Left ventricle myocardium inferior (tissue), 1 donor: Measurements from ENCODE around the gene SKI. TPM values are rescaled to one million over a fixed set of nuclear protein-coding genes. Genes with fewer than 3 reads are reported as not detected.

Source experiments
- DNase-seq: peaks from one replicate; pipeline ENCODE4 v3.0.0-alpha.2; 2020
- H3K27ac ChIP-seq: fragments of 200-600 bp; replicated peaks from 2 replicates; pipeline ENCODE4 v1.8.0; 2021
- H3K27me3 ChIP-seq: fragments of 200-600 bp; 2 replicates; pipeline ENCODE4 v1.8.0; 2021; ENCODE audit warnings: low read depth
- H3K36me3 ChIP-seq: fragments of 200-600 bp; 2 replicates; pipeline ENCODE4 v1.8.0; 2021
- H3K4me1 ChIP-seq: fragments of 200-600 bp; 2 replicates; pipeline ENCODE4 v1.8.0; 2021
- H3K4me3 ChIP-seq: fragments of 200-600 bp; 2 replicates; pipeline ENCODE4 v1.8.0; 2021; ENCODE audit warnings: mild to moderate bottlenecking, moderate library complexity
- H3K9me3 ChIP-seq: fragments of 200-600 bp; replicated peaks from 2 replicates; pipeline ENCODE4 v1.8.0; 2021
- intact Hi-C: fragments of 100-400 bp; cut with micrococcal nuclease; formaldehyde crosslinking; loops from one replicate; pipeline ENCODE4 v1.11.0; 2022
- total RNA-seq: library from RNA; stranded (reverse); fragmentation: NEBNext Ultra II Directional; extraction: Animal tissue kit (Norgen Biotek cat#: 25700); gene quantifications from one replicate; pipeline ENCODE4 v1.2.1, GENCODE V29; 2021
- TF ChIP-seq, protein P1 (sequence below): fragments of 200-600 bp; IDR thresholded peaks from 2 replicates; pipeline ENCODE4 v1.8.0; 2021; ENCODE audit warnings: antibody characterized with exemption, mild to moderate bottlenecking, borderline replicate concordance
- donor health status: DM: no; HTN: yes; CAD: no; lungs with severe emphysema.

Gene SKI
- total RNA-seq, 1 donor from 2014 or later: 37.9 TPM

DNA sequence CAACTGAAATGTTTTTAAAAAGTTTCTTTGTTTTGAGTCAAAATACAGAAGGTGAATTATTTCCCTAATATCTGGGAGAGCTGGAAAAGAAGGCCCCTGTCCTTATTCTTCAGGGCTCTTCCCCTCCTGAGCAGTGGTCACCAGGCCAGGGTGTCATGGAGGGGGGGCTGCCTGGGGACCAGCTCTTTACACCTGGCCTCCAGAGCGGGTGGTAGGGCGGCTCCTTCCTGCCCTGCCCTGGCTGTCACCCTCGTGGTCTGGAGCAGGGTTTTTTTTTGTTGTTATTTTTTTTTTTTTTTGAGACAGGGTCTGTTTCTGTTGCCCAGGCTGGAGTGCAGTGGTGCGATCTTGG, 6.6 kb downstream of the SKI start:
- no peaks in the 10 kb centered on the region for H3K36me3 ChIP-seq
- no peak for DNase-seq
- H3K4me3 ChIP-seq: peak overlapping the region; percentile 78
- TF ChIP-seq, protein P1, sequence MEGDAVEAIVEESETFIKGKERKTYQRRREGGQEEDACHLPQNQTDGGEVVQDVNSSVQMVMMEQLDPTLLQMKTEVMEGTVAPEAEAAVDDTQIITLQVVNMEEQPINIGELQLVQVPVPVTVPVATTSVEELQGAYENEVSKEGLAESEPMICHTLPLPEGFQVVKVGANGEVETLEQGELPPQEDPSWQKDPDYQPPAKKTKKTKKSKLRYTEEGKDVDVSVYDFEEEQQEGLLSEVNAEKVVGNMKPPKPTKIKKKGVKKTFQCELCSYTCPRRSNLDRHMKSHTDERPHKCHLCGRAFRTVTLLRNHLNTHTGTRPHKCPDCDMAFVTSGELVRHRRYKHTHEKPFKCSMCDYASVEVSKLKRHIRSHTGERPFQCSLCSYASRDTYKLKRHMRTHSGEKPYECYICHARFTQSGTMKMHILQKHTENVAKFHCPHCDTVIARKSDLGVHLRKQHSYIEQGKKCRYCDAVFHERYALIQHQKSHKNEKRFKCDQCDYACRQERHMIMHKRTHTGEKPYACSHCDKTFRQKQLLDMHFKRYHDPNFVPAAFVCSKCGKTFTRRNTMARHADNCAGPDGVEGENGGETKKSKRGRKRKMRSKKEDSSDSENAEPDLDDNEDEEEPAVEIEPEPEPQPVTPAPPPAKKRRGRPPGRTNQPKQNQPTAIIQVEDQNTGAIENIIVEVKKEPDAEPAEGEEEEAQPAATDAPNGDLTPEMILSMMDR: no peak
- H3K4me1 ChIP-seq: peaks cover 100% of the 10 kb centered on the region
- no peaks in the 10 kb centered on the region for H3K27me3 ChIP-seq
- H3K27ac ChIP-seq: peak overlapping the region; percentile 89
- intact Hi-C loops: loop anchor here (10.0 kb wide), 1 partner anchor 60 kb away; no protein-coding TSS in a partner anchor
- no peaks in the 10 kb centered on the region for H3K9me3 ChIP-seq

DNA sequence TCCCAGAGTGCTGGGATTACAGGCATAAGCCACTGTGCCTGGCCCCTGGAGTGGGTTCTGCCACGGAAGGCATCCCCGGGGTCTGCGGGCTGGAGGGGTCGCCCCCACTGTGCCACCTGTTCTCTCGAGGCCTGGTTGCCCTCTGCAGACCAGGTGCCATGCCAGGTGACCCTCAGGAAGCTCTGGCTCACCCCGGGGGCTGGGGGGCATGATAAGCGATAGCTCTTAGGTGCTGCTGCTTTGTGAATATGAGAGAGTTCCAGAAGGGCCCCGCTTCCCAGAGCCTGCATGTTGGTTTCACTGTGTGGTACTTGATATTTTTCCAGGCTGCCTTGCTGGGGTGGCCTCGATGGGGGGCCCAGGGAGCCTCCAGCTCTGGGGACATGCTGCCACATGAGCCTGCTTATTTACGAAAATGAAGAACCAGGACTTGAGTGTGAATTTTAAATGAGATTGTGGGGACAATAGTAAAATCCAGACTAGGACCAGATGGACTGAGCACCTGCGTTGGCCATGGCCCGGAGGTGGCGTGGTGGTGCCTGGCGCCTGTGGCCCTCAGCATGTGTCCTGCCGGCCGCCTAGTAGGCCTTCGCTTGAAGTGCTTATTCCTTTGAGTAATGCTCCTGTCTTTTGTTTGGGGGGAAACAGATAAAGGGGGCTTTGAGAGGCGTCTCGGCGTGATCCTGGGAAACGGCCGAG, 7.3 kb downstream of the SKI start:
- peak overlapping the region; percentile 89 for H3K27ac ChIP-seq
- TF ChIP-seq, protein P1: no peak
- H3K4me1 ChIP-seq: peaks cover 100% of the 10 kb centered on the region
- no peaks in the 10 kb centered on the region for H3K27me3 ChIP-seq
- peak overlapping the region; percentile 78 for H3K4me3 ChIP-seq
- intact Hi-C loops: loop anchor here (10.0 kb wide), 1 partner anchor 59 kb away; no protein-coding TSS in a partner anchor
- no peak for DNase-seq
- H3K9me3 ChIP-seq: no peaks in the 10 kb centered on the region
- no peaks in the 10 kb centered on the region for H3K36me3 ChIP-seq

DNA sequence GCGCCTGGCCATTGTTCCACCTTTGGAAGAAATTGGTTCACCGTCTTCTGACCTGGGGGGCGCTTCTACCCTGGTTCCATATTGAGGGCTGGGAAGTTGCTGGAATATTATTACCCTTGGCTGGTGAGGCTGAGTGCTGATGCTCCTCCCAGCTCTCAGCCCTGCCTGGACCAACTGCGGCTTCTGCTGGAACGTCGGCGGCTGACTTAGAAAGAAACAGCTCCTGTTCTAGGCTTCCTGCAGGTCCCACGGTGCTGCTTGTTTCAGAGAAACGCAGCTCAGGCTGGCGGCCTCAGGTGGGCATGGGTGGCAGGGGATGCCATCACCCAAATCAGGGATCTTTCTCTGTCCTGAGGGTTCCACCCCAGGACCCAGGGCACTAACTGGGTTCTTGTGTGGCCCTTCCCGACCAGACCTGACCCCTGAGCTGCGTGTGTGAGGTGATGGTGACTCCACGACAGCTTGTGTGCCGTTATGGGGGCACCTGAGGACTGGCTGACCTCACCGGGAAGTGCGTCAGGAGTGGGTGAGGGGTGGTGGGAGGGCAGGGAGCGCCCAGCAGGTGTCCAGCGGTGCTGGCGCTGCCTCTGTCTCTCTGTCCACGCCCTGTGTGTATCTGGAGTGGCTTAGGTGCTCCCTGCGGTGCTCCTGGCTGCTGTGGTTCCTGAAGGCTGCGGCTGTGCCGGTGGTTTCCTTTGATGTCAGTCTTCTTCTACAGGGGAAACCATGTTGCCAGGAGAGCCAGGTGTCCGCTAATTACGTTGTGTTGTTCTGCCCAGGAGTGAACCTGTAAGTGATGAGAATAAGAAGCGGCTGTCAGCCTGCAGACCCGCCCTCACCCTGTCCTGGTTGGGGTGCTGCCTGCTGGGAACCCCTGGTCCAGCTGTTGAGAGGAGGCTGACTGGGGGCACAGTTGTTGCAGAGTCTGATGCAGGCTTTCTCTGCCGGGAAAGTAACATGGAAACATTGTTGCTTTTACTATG, 8.9 kb downstream of the SKI start:
- TF ChIP-seq, protein P1: no peak
- no peaks in the 10 kb centered on the region for H3K27me3 ChIP-seq
- H3K4me3 ChIP-seq: no peak overlapping the region
- peaks cover 5% of the 10 kb centered on the region for H3K36me3 ChIP-seq
- no peak for DNase-seq
- H3K4me1 ChIP-seq: peaks cover 100% of the 10 kb centered on the region
- intact Hi-C loops: loop anchor here (10.0 kb wide), 1 partner anchor 58 kb away; no protein-coding TSS in a partner anchor
- H3K27ac ChIP-seq: peak overlapping the region; percentile 26
- H3K9me3 ChIP-seq: no peaks in the 10 kb centered on the region

DNA sequence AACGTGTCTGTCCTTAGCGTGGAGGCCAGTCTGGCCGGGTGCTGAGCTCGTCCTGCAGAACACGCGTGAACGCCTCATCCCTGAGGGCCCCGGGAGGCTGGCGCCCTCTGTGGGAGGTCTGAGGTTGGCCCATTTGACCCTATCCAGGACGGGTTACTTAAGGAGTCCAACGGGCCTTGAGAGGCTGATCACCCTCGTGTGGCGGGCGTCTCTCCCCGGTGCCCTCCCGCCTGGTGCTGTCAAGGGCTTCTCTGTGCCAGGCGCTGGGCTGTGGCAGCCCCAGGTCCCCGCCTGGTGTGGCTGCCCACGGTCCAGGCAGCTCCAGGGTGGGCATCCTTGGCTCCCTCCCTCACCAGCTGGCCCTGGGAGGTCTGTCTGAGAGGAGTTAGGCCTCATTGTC, 9.7 kb downstream of the SKI start:
- no peaks in the 10 kb centered on the region for H3K9me3 ChIP-seq
- TF ChIP-seq, protein P1: peak; percentile 19
- intact Hi-C loops: loop anchor here (10.0 kb wide), 1 partner anchor 57 kb away; no protein-coding TSS in a partner anchor
- no peak overlapping the region for H3K4me3 ChIP-seq
- peak overlapping the region; percentile 26 for H3K27ac ChIP-seq
- H3K4me1 ChIP-seq: peaks cover 100% of the 10 kb centered on the region
- DNase-seq: no peak
- H3K36me3 ChIP-seq: peaks cover 5% of the 10 kb centered on the region
- no peaks in the 10 kb centered on the region for H3K27me3 ChIP-seq

DNA sequence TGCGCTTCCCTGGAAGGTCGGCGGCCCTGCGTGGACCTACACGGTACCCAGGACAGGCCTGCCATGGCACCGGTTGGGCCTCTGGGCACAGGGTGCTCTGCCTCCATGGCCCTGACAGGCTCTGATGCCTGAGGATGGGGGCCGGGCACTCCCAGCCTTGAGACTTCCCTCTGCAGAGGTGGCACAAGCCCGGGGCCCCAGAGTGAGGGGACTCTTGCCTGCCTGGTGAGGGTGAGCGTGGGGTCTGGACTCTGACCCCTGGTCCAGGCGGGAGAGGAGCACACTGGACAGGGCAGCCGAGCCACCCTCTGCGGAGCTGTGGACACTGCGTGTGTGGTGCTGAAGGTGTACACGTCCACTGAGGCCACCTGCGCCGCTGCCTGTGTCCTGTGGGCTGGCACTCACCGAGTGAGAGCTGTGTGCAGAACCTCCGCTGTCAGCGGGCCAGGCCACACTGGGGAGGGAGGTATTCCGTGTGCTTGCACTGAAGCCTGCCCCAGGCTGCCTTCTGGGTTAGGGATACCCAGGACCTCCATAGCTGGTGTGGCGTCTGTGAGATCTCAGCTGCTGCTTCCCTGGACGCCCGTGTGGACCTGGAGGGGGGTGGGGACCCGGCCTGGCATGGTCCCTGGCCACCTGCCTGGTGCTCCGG, 10.4 kb downstream of the SKI start:
- TF ChIP-seq, protein P1: no peak
- intact Hi-C loops: loop anchor here (10.0 kb wide), 1 partner anchor 56 kb away; no protein-coding TSS in a partner anchor
- Histone ChIP-seq H3K4me1 (peaks cover 100% of the 10 kb centered on the region), H3K4me3 (no peak overlapping the region), H3K9me3 (no peaks in the 10 kb centered on the region), H3K27ac (peak overlapping the region; percentile 26), H3K36me3 (peaks cover 5% of the 10 kb centered on the region), H3K27me3 (no peaks in the 10 kb centered on the region)
- no peak for DNase-seq
